GM12892 (cell line): ENCODE measurements around the gene GFRA1.

ENCODE experiments used
- POLR2A ChIP-seq: IDR thresholded peaks from 2 replicates; pipeline ENCODE4 v1.6.1; 2011; ENCODE audit warnings: low read depth, low read length, control low read depth
- POLR2AphosphoS5 ChIP-seq: IDR thresholded peaks from 2 replicates; pipeline ENCODE4 v1.6.1; 2011; ENCODE audit warnings: low read depth, low read length, control low read depth

GRCh38 chr10:116133634-116134033 lies 139.4 kb downstream of the GFRA1 start:
- TF ChIP-seq POLR2A (no peak), POLR2AphosphoS5 (no peak)
